HepG2 (cell line): ENCODE measurements around the gene SEPHS2. TPM values are rescaled to one million over a fixed set of nuclear protein-coding genes. Genes with fewer than 3 reads are reported as not detected.

ENCODE experiments used
- BCLAF1 ChIP-seq: fragments of 450-650 bp; IDR thresholded peaks from 2 replicates; pipeline ENCODE4 v1.6.1; 2017; ENCODE audit warnings: mild to moderate bottlenecking
- BORCS8-MEF2B ChIP-seq: sonication (generic); formaldehyde crosslinking; IDR thresholded peaks from 2 replicates; pipeline ENCODE4 v1.8.0; 2022; ENCODE audit warnings: mild to moderate bottlenecking, missing genetic modification reagents
- ELF4 ChIP-seq: sonication (generic); formaldehyde crosslinking; IDR thresholded peaks from 2 replicates; pipeline ENCODE4 v1.5.0; 2020; ENCODE audit warnings: missing genetic modification reagents, mild to moderate bottlenecking, moderate library complexity, borderline replicate concordance
- EZH2 ChIP-seq: conservative IDR thresholded peaks from 2 replicates; pipeline ENCODE4 v1.6.1; 2012; ENCODE audit warnings: mild to moderate bottlenecking, low read depth, low read length, moderate library complexity
- HNRNPH1 ChIP-seq: fragments of 200-400 bp; formaldehyde crosslinking; optimal IDR thresholded peaks from 2 replicates; pipeline ENCODE3; 2017; ENCODE audit warnings: mild to moderate bottlenecking, low read depth, low read length
- PHF5A ChIP-seq: IDR thresholded peaks from one replicate; pipeline ENCODE4 v1.6.1; 2018; ENCODE audit warnings: low read depth, missing genetic modification reagents; ENCODE audit not compliant: unreplicated experiment
- SNAPC2 ChIP-seq: sonication (generic); formaldehyde crosslinking; IDR thresholded peaks from 2 replicates; pipeline ENCODE4 v1.8.1; 2022; ENCODE audit warnings: mild to moderate bottlenecking, missing genetic modification reagents
- ZBTB8A ChIP-seq: sonication (generic); formaldehyde crosslinking; IDR thresholded peaks from 2 replicates; pipeline ENCODE4 v1.4.0; 2020; ENCODE audit warnings: mild to moderate bottlenecking, low read depth, missing genetic modification reagents, borderline replicate concordance
- ZNF136 ChIP-seq: sonication (generic); formaldehyde crosslinking; IDR thresholded peaks from 2 replicates; pipeline ENCODE4 v1.8.1; 2022; ENCODE audit warnings: low read depth, mild to moderate bottlenecking, moderate library complexity, missing genetic modification reagents
- ZNF451 ChIP-seq: sonication (generic); formaldehyde crosslinking; IDR thresholded peaks from 2 replicates; pipeline ENCODE4 v1.5.0; 2020; ENCODE audit warnings: mild to moderate bottlenecking, missing genetic modification reagents
- ZNF512 ChIP-seq: sonication (generic); formaldehyde crosslinking; IDR thresholded peaks from 2 replicates; pipeline ENCODE4 v1.4.0; 2020; ENCODE audit warnings: mild to moderate bottlenecking, missing genetic modification reagents
- ZNF761 ChIP-seq: sonication (generic); formaldehyde crosslinking; conservative IDR thresholded peaks from 2 replicates; pipeline ENCODE4 v1.4.0; 2020; ENCODE audit warnings: mild to moderate bottlenecking, missing genetic modification reagents
- ZNF816 ChIP-seq: sonication (generic); formaldehyde crosslinking; IDR thresholded peaks from 2 replicates; pipeline ENCODE4 v1.8.0; 2022; ENCODE audit warnings: missing genetic modification reagents, mild to moderate bottlenecking, borderline replicate concordance
- polyA plus RNA-seq, 8 experiments: library from polyadenylated mRNA; depleted of rRNA in 3 of 8; stranded (reverse) in 7 of 8; unstranded in 1 of 8; fragments of >200 nt; fragmentation: Illumina TruSeq in 4 of 8; extraction: Trizol in 4 of 8; gene quantifications; 2 replicates each; pipeline versions ENCODE4 v1.2.1 to v1.2.3, GENCODE V29; 2011 to 2016; ENCODE audit warnings: low read depth in 4 of 8, missing spikeins in 1 of 8, mixed read lengths in 1 of 8; ENCODE audit not compliant: insufficient read depth in 1 of 8
- total RNA-seq, 5 experiments: library from RNA; depleted of rRNA; stranded (reverse); fragments of >200 nt; fragmentation: Illumina TruSeq; extraction: Trizol; gene quantifications; 2 replicates each; pipeline ENCODE4 v1.2.3, GENCODE V29; 2016; ENCODE audit warnings: low read depth in 1 of 5
- TF ChIP-seq, protein P1 (sequence below): sonication (generic); formaldehyde crosslinking; IDR thresholded peaks from 2 replicates; pipeline ENCODE4 v1.4.0; 2020; ENCODE audit warnings: missing genetic modification reagents, borderline replicate concordance
- TF ChIP-seq, protein P2 (sequence below): sonication (generic); formaldehyde crosslinking; IDR thresholded peaks from 2 replicates; pipeline ENCODE4 v1.4.0; 2020; ENCODE audit warnings: missing genetic modification reagents, borderline replicate concordance

Gene SEPHS2
- total and polyA plus RNA-seq, 2 of the 13 experiments (the other 11 are each of a cell fraction or from before 2014, with no cell fraction given), result 20.7 to 127 TPM

DNA sequence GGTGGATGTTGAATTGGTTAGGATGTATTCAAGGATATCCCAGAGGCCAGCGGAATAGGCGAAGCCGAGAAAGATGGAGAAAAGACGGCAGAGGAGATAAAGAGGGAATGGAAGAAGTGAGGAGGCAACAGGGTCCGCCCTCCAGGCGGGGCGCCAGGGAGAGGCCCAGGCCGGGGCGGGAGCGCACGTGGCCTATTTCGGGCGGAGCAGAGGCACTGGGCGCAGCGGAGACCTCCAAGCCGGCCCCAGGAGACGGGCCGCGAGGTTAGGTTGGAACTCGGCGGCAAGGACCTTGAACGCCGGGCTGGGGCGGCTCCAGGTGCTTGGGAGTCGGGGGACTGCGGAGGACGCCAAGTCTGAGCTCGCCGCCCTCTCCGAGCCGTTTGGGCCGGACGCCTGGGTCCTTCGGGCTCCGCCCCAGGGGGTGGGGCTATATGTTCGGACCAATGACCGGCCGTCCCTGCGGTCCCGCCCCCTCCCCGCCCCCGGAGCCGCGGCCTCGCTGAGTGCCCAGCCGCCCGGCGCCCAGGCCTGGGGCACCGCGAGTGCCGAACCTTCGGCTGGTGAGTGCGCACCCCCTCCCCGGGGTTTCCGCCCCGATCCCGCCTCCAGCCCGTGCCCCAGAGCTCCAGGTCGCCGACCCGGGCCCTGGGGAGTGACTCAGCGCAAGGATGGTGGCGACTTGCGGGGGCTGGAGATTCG lies 38.4 kb downstream of the SEPHS2 start, which contains the start of gene ZNF771 (continued):
- TF ChIP-seq, protein P1, sequence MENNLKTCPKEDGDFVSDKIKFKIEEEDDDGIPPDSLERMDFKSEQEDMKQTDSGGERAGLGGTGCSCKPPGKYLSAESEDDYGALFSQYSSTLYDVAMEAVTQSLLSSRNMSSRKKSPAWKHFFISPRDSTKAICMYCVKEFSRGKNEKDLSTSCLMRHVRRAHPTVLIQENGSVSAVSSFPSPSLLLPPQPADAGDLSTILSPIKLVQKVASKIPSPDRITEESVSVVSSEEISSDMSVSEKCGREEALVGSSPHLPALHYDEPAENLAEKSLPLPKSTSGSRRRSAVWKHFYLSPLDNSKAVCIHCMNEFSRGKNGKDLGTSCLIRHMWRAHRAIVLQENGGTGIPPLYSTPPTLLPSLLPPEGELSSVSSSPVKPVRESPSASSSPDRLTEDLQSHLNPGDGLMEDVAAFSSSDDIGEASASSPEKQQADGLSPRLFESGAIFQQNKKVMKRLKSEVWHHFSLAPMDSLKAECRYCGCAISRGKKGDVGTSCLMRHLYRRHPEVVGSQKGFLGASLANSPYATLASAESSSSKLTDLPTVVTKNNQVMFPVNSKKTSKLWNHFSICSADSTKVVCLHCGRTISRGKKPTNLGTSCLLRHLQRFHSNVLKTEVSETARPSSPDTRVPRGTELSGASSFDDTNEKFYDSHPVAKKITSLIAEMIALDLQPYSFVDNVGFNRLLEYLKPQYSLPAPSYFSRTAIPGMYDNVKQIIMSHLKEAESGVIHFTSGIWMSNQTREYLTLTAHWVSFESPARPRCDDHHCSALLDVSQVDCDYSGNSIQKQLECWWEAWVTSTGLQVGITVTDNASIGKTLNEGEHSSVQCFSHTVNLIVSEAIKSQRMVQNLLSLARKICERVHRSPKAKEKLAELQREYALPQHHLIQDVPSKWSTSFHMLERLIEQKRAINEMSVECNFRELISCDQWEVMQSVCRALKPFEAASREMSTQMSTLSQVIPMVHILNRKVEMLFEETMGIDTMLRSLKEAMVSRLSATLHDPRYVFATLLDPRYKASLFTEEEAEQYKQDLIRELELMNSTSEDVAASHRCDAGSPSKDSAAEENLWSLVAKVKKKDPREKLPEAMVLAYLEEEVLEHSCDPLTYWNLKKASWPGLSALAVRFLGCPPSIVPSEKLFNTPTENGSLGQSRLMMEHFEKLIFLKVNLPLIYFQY (CRISPR knock-in tag), result peak; percentile 98
- no peak for TF ChIP-seq ZNF512 (CRISPR knock-in tag)
- no peak for TF ChIP-seq EZH2
- TF ChIP-seq ZBTB8A (CRISPR knock-in tag), result peak; percentile 96
- no peak for TF ChIP-seq ZNF816 (CRISPR knock-in tag)
- TF ChIP-seq BCLAF1, result no peak
- TF ChIP-seq ZNF761 (CRISPR knock-in tag), result peak; percentile 65; the same call in 1 of the 2 replicates
- no peak for TF ChIP-seq HNRNPH1
- TF ChIP-seq ZNF136 (CRISPR knock-in tag), result no peak; the same call in 1 of the 2 replicates
- TF ChIP-seq, protein P2, sequence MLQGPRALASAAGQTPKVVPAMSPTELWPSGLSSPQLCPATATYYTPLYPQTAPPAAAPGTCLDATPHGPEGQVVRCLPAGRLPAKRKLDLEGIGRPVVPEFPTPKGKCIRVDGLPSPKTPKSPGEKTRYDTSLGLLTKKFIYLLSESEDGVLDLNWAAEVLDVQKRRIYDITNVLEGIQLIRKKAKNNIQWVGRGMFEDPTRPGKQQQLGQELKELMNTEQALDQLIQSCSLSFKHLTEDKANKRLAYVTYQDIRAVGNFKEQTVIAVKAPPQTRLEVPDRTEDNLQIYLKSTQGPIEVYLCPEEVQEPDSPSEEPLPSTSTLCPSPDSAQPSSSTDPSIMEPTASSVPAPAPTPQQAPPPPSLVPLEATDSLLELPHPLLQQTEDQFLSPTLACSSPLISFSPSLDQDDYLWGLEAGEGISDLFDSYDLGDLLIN (CRISPR knock-in tag), result no peak; the same call in 1 of the 2 replicates
- TF ChIP-seq ELF4 (CRISPR knock-in tag), result 0 out of 2 replicates have a peak, but pooled peaks have one; percentile 70
- peak; percentile 67; the same call in 1 of the 2 replicates for TF ChIP-seq ZNF451 (CRISPR knock-in tag)
- TF ChIP-seq BORCS8-MEF2B (CRISPR knock-in tag), result peak; percentile 74; the same call in 1 of the 2 replicates
- TF ChIP-seq PHF5A, result no peak
- 0 out of 2 replicates have a peak, but pooled peaks have one; percentile 59 for TF ChIP-seq SNAPC2 (CRISPR knock-in tag)
